WTC11 (cell line): ENCODE measurements around the gene MED12L. TPM values are rescaled to one million over a fixed set of nuclear protein-coding genes. Genes with fewer than 3 reads are reported as not detected.

Experiments
- ATAC-seq: fragments of 200-7000 bp; cut with Tn5 transposase; 2 replicates; pipeline ENCODE4 v1.10.0; 2021; ENCODE audit warnings: mild to moderate bottlenecking, moderate library complexity
- CTCF ChIA-PET: fragments of 300-600 bp; sonication (Branson Sonifier 250); formaldehyde crosslinking; loops from one replicate; lab custom pipeline; 2021; ENCODE audit warnings: antibody characterized with exemption; lab: Charles Lee
- POLR2A ChIA-PET: fragments of 350-600 bp; sonication (Branson Sonifier 250); formaldehyde crosslinking; loops from one replicate; lab custom pipeline; 2021; ENCODE audit warnings: antibody characterized with exemption; lab: Charles Lee
- DNase-seq: peaks from one replicate; pipeline ENCODE4 v3.0.0; 2021; ENCODE audit warnings: low spot score
- H3K27ac Mint-ChIP-seq: 2 replicates; pipeline ENCODE4 v1.8.0; 2021; ENCODE audit warnings: mixed read lengths
- H3K27me3 Mint-ChIP-seq: 2 replicates; pipeline ENCODE4 v1.8.0; 2021; ENCODE audit warnings: low read depth, mild to moderate bottlenecking, moderate library complexity, mixed read lengths
- H3K36me3 Mint-ChIP-seq: 2 replicates; pipeline ENCODE4 v1.8.0; 2021; ENCODE audit warnings: mixed read lengths
- H3K4me1 Mint-ChIP-seq: 2 replicates; pipeline ENCODE4 v1.8.0; 2022; ENCODE audit warnings: mixed read lengths
- H3K4me3 Mint-ChIP-seq: 2 replicates; pipeline ENCODE4 v1.8.0; 2021; ENCODE audit warnings: mild to moderate bottlenecking, moderate library complexity, mixed read lengths
- H3K9me3 Mint-ChIP-seq: 2 replicates; pipeline ENCODE4 v1.8.0; 2021; ENCODE audit warnings: mixed read lengths
- CBFB ChIP-seq: sonication (generic); formaldehyde crosslinking; IDR thresholded peaks from 2 replicates; pipeline ENCODE4 v1.8.1; 2022; ENCODE audit warnings: mild to moderate bottlenecking, low read depth, missing genetic modification reagents
- CREM ChIP-seq: sonication (generic); formaldehyde crosslinking; IDR thresholded peaks from 2 replicates; pipeline ENCODE4 v1.8.1; 2022; ENCODE audit warnings: mild to moderate bottlenecking, missing genetic modification reagents, moderate library complexity
- EMX1 ChIP-seq: fragments of 250-450 bp; sonication (Bioruptor Pico); IDR thresholded peaks from 2 replicates; pipeline ENCODE4 v1.8.0; 2021; ENCODE audit warnings: mild to moderate bottlenecking
- GTF2I ChIP-seq: fragments of 250-450 bp; sonication (Bioruptor Pico); conservative IDR thresholded peaks from 2 replicates; pipeline ENCODE4 v1.4.0; 2021; ENCODE audit warnings: mild to moderate bottlenecking
- MYBL2 ChIP-seq: sonication (generic); formaldehyde crosslinking; IDR thresholded peaks from 2 replicates; pipeline ENCODE4 v1.8.1; 2023; ENCODE audit warnings: mild to moderate bottlenecking, moderate library complexity, missing genetic modification reagents
- NR1H2 ChIP-seq: sonication (generic); formaldehyde crosslinking; IDR thresholded peaks from 2 replicates; pipeline ENCODE4 v1.9.0; 2021; ENCODE audit warnings: mild to moderate bottlenecking, moderate library complexity, missing genetic modification reagents
- total RNA-seq: library from RNA; stranded (reverse); gene quantifications from 3 replicates; pipeline ENCODE4 v1.2.3, GENCODE V29; 2021
- TF ChIP-seq, protein P1 (sequence below): sonication (generic); formaldehyde crosslinking; IDR thresholded peaks from 2 replicates; pipeline ENCODE4 v1.8.0; 2022; ENCODE audit warnings: mild to moderate bottlenecking, missing genetic modification reagents
- TF ChIP-seq, protein P2 (sequence below): sonication (generic); formaldehyde crosslinking; conservative IDR thresholded peaks from 2 replicates; pipeline ENCODE4 v1.8.1; 2023; ENCODE audit warnings: mild to moderate bottlenecking, low read depth, missing genetic modification reagents, moderate library complexity
- TF ChIP-seq, protein P3 (sequence below): sonication (generic); formaldehyde crosslinking; IDR thresholded peaks from 2 replicates; pipeline ENCODE4 v1.8.1; 2022; ENCODE audit warnings: low read depth, mild to moderate bottlenecking, moderate library complexity, missing genetic modification reagents, borderline replicate concordance
- TF ChIP-seq, protein P4 (sequence below): fragments of 250-450 bp; sonication (Bioruptor Pico); IDR thresholded peaks from 2 replicates; pipeline ENCODE4 v1.8.0; 2021; ENCODE audit warnings: mild to moderate bottlenecking
- TF ChIP-seq, protein P5 (sequence below): sonication (generic); formaldehyde crosslinking; IDR thresholded peaks from 2 replicates; pipeline ENCODE4 v1.8.0; 2022; ENCODE audit warnings: missing genetic modification reagents

Gene MED12L
- total RNA-seq, 1 experiment from 2014 or later: 27.4 TPM

DNA sequence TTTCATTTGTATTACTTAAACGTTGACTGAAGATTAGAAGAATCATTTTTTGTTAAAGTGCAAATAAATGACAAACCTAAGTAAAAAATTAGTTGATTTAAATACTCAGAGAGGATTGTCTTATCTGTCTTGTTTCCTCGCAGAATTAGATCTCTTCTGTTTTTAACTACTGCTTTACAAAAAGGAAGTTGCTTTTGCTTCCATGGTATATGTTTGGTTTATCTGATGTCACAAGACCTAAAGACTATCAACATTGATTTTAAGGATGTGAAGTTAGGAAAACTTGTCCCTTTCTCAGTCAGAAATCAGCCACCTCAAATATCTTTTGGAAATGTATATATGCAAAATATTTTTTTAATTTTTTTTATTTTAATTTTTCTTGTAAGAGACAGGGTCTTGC, 88.9 kb downstream of the MED12L start:
- Mint-ChIP-seq H3K9me3 (no peaks in the 10 kb centered on the region), H3K4me3 (no peak overlapping the region), H3K27me3 (no peaks in the 10 kb centered on the region), H3K36me3 (peaks cover 3% of the 10 kb centered on the region; the same call in 1 of the 2 replicates), H3K4me1 (peaks cover 21% of the 10 kb centered on the region), H3K27ac (no peak overlapping the region)
- ChIA-PET POLR2A (no interaction called here), CTCF (interaction anchor here (0.9 kb wide), 1 partner anchor 18 kb away, joined by 4 read pairs; no protein-coding TSS in a partner anchor)
- no peak for TF ChIP-seq CREM
- TF ChIP-seq, protein P1, sequence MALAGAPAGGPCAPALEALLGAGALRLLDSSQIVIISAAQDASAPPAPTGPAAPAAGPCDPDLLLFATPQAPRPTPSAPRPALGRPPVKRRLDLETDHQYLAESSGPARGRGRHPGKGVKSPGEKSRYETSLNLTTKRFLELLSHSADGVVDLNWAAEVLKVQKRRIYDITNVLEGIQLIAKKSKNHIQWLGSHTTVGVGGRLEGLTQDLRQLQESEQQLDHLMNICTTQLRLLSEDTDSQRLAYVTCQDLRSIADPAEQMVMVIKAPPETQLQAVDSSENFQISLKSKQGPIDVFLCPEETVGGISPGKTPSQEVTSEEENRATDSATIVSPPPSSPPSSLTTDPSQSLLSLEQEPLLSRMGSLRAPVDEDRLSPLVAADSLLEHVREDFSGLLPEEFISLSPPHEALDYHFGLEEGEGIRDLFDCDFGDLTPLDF (CRISPR knock-in tag): no peak
- TF ChIP-seq, protein P2, sequence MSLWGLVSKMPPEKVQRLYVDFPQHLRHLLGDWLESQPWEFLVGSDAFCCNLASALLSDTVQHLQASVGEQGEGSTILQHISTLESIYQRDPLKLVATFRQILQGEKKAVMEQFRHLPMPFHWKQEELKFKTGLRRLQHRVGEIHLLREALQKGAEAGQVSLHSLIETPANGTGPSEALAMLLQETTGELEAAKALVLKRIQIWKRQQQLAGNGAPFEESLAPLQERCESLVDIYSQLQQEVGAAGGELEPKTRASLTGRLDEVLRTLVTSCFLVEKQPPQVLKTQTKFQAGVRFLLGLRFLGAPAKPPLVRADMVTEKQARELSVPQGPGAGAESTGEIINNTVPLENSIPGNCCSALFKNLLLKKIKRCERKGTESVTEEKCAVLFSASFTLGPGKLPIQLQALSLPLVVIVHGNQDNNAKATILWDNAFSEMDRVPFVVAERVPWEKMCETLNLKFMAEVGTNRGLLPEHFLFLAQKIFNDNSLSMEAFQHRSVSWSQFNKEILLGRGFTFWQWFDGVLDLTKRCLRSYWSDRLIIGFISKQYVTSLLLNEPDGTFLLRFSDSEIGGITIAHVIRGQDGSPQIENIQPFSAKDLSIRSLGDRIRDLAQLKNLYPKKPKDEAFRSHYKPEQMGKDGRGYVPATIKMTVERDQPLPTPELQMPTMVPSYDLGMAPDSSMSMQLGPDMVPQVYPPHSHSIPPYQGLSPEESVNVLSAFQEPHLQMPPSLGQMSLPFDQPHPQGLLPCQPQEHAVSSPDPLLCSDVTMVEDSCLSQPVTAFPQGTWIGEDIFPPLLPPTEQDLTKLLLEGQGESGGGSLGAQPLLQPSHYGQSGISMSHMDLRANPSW (CRISPR knock-in tag): no peak
- TF ChIP-seq GTF2I (CRISPR knock-in tag): no peak
- ATAC-seq (no peak), DNase-seq (no peak)

DNA sequence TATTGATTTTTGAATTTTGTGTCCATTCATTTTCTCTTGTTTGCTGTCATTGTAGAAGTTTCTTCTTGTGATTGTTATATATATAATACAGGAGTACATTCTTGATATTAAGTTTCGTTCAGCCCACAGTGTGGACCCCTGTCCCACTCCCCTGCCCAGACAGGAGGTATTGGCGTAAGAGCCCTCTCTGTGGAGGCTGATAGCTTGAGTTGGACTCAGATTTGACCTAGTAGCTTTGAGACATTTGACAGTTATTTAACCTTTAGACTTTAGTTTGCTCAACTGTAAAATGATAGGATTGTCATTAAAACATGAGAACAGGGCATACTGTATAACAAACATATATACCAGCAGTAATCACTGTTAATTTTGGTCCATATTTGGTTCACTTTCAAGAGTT, 90.5 kb downstream of the MED12L start:
- H3K27me3 Mint-ChIP-seq: no peaks in the 10 kb centered on the region
- TF ChIP-seq, protein P3, sequence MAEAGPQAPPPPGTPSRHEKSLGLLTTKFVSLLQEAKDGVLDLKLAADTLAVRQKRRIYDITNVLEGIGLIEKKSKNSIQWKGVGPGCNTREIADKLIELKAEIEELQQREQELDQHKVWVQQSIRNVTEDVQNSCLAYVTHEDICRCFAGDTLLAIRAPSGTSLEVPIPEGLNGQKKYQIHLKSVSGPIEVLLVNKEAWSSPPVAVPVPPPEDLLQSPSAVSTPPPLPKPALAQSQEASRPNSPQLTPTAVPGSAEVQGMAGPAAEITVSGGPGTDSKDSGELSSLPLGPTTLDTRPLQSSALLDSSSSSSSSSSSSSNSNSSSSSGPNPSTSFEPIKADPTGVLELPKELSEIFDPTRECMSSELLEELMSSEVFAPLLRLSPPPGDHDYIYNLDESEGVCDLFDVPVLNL (CRISPR knock-in tag): no peak
- TF ChIP-seq MYBL2 (CRISPR knock-in tag): no peak
- TF ChIP-seq, protein P4, sequence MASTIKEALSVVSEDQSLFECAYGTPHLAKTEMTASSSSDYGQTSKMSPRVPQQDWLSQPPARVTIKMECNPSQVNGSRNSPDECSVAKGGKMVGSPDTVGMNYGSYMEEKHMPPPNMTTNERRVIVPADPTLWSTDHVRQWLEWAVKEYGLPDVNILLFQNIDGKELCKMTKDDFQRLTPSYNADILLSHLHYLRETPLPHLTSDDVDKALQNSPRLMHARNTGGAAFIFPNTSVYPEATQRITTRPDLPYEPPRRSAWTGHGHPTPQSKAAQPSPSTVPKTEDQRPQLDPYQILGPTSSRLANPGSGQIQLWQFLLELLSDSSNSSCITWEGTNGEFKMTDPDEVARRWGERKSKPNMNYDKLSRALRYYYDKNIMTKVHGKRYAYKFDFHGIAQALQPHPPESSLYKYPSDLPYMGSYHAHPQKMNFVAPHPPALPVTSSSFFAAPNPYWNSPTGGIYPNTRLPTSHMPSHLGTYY: no peak
- TF ChIP-seq EMX1 (CRISPR knock-in tag): no peak
- TF ChIP-seq, protein P5, sequence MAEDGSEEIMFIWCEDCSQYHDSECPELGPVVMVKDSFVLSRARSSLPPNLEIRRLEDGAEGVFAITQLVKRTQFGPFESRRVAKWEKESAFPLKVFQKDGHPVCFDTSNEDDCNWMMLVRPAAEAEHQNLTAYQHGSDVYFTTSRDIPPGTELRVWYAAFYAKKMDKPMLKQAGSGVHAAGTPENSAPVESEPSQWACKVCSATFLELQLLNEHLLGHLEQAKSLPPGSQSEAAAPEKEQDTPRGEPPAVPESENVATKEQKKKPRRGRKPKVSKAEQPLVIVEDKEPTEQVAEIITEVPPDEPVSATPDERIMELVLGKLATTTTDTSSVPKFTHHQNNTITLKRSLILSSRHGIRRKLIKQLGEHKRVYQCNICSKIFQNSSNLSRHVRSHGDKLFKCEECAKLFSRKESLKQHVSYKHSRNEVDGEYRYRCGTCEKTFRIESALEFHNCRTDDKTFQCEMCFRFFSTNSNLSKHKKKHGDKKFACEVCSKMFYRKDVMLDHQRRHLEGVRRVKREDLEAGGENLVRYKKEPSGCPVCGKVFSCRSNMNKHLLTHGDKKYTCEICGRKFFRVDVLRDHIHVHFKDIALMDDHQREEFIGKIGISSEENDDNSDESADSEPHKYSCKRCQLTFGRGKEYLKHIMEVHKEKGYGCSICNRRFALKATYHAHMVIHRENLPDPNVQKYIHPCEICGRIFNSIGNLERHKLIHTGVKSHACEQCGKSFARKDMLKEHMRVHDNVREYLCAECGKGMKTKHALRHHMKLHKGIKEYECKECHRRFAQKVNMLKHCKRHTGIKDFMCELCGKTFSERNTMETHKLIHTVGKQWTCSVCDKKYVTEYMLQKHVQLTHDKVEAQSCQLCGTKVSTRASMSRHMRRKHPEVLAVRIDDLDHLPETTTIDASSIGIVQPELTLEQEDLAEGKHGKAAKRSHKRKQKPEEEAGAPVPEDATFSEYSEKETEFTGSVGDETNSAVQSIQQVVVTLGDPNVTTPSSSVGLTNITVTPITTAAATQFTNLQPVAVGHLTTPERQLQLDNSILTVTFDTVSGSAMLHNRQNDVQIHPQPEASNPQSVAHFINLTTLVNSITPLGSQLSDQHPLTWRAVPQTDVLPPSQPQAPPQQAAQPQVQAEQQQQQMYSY: no peak
- no peak for TF ChIP-seq NR1H2 (CRISPR knock-in tag)
- TF ChIP-seq CBFB (CRISPR knock-in tag): no peak
- H3K27ac Mint-ChIP-seq: no peak overlapping the region
- H3K4me3 Mint-ChIP-seq: no peak overlapping the region
- DNase-seq: no peak
- no peaks in the 10 kb centered on the region for H3K9me3 Mint-ChIP-seq
- POLR2A ChIA-PET: no interaction called here
- CTCF ChIA-PET: no interaction called here
- H3K4me1 Mint-ChIP-seq: peaks cover 16% of the 10 kb centered on the region
- ATAC-seq: no peak
- H3K36me3 Mint-ChIP-seq: peaks cover 3% of the 10 kb centered on the region; the same call in 1 of the 2 replicates
